Measurements from ENCODE around the gene ZNF718.
A peak's percentile ranks its signal among the peaks of the same experiment; 100 is the strongest.
"Not testable (repeated sequence)": the region's sequence is repeated elsewhere in the genome, so short reads cannot be mapped to it uniquely, and the experiment has no call there.

The ZNF718 gene

GRCh38 chr4:161496-162284, 37.4 kb downstream of the ZNF718 start:
- peak; percentile 19 for DNase-seq (ENCODE audit: low read depth)

DNA sequence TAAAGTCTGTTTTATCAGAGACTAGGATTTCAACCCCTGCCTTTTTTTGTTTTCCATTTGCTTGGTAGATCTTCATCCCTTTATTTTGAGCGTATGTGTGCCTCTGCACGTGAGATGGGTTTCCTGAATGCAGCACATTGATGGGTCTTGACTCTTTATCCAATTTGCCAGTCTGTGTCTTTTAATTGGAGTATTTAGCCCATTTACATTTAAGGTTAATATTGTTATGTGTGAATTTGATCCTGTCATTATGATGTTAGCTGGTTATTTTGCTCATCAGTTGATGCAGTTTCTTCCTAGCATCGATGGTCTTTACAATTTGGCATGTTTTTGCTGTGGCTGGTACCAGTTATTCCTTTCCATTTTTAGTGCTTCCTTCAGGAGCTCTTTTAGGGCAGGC, 45.3 kb downstream of the ZNF718 start:
- not testable (repeated sequence) for DNase-seq (ENCODE audit: low read depth)

DNA sequence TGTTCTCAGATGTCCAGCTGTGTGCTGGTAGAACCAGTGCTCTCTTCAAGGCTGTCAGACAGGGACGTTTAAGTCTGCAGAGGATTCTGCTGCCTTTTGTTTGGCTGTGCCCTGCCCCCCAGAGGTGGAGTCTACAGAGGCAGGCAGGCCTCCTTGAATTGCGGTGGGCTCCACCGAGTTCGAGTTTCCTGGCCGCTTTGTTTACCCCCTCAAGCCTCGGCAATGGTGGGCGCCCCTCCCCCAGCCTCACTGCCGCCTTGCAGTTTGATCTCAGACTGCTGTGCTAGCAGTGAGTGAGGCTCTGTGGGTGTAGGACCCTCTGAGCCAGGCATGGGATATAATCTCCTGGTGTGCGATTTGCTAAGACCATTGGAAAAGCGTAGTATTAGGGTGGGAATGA, 47.0 kb downstream of the ZNF718 start:
- DNase-seq (ENCODE audit: low read depth) = not testable (repeated sequence)

DNA sequence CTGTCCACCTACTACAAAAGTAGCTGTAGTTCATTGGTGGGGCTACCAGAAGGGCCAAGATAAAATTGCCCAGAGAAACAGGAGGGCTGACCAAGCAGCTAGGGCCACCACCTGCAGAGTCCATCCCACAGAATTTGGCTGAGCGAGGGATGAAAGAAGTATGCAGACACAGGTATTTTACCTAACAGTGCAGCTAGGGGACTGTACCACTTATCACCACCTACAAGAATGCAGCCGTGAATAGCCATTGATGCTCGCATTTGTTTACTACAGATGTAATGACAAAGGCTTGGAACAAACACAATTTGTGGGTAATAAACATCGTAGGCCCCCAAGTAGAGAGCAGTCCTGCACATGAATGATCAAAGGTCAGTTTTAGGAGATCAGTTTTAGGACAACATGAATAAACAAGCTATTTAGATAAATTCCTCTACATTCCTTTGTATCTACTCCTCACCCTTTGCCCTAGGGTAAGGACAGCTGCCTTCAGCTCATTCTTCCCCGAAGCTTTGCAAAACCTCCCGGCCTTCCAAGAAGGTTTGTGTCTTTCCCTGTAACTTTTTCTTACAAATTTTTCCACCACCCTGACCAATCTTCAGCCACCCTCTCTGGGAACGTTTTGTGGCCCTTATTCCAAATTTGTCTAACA, 49.5 kb downstream of the ZNF718 start:
- no peak for DNase-seq (ENCODE audit: low read depth)

DNA sequence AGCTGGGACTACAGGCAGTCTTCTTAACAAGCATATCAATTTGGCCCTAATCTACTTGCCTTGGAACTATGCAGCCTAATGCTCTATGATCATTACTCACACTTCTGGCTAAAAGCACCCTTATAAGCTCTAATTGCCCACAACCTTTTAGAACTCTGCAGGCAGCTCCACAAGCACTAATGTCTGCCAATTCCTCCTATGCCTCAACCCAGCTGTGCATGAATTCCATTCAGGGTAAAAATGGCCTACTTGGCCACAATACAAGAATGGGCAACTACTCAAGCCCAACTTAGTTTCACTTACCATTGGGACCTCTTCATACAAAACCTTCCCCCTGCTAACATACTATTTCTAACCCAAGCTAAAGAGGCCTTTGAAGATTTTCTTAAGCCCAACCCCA, 51.7 kb downstream of the ZNF718 start:
- DNase-seq (ENCODE audit: low read depth) = no peak

GRCh38 chr4:176995-177394, 52.7 kb downstream of the ZNF718 start:
- DNase-seq (ENCODE audit: low read depth) = no peak

DNA sequence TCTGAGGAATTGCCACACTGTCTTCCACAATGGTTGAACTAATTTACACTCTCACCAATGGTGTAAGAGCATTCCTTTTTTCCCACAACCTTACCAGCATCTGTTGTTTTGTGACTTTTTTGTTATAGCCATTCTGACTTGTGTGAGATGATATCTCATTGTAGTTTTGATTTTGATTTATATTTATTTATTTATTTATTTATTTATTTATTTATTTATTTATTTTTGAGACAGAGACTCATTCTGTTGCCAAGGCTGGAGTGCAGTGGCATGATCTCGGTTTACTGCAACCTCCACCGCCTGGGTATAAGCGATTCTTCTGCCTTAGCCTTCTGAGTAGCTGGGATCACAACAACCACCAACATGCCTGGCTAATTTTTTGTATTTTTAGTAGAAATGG, 57.9 kb downstream of the ZNF718 start:
- not testable (repeated sequence) for DNase-seq (ENCODE audit: low read depth)

- no peak for DNase-seq (ENCODE audit: low read depth)
Observed at GRCh38 chr4:188091-188490, 63.8 kb downstream of the ZNF718 start.

DNA sequence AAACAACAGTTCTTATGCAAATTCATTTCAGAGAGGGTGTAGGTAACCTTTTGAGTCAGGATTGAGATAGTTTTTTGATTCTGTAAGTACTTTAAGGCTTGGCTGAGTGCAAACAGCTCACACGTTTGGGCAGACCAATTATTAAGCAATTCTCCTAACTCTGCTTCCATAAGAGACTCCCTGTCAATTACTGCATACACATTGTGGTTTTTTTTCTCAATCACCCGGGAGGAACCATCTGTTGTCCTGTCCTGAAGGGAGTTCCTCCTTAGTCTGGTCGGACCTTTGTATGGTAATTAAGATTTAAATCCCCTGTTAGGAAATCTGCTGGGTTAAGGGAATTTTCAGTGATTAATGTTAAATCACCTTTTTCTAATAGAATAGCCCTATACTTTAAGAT, 70.9 kb downstream of the ZNF718 start:
- DNase-seq (ENCODE audit: low read depth) = not testable (repeated sequence)

GRCh38 chr4:200936-201335, 76.6 kb downstream of the ZNF718 start:
- no peak for DNase-seq (ENCODE audit: low read depth)

- not testable (repeated sequence) for DNase-seq (ENCODE audit: low read depth)
Observed at GRCh38 chr4:202822-203221, 78.5 kb downstream of the ZNF718 start.

GRCh38 chr4:205097-205756, 80.9 kb downstream of the ZNF718 start:
- no peak for DNase-seq (ENCODE audit: low read depth)

GRCh38 chr4:206054-206453, 81.8 kb downstream of the ZNF718 start:
- DNase-seq (ENCODE audit: low read depth) = no peak

DNA sequence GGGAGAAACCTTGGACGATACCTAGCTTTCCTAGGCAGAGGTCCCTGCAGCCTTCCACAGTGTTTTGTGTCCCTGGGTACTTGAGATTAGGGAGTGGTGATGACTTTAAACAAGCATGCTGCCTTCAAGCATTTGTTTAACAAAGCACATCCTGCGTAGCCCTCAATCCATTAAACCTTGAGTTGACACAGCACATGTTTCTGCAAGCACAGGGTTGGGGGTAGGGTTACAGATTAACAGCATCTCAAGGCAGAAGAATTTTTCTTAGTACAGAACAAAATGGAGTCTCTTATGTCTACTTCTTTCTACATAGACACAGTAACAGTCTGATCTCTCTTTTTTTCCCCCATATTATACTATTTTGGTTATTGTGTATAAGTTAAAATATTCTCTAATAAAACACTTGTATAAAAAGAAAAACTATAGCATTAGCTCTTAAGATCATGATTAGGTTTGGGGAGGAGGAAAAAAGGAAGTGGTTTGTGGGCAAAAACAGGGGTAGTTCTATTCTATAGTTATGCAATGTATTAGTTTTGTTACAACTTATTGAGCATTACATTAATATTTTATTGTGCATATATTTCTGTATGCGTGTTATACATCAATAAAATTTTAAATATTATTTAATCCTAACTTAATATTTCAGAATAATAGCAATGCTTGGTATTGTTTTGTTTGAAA, 84.3 kb downstream of the ZNF718 start:
- DNase-seq (ENCODE audit: low read depth) = not testable (repeated sequence)

DNA sequence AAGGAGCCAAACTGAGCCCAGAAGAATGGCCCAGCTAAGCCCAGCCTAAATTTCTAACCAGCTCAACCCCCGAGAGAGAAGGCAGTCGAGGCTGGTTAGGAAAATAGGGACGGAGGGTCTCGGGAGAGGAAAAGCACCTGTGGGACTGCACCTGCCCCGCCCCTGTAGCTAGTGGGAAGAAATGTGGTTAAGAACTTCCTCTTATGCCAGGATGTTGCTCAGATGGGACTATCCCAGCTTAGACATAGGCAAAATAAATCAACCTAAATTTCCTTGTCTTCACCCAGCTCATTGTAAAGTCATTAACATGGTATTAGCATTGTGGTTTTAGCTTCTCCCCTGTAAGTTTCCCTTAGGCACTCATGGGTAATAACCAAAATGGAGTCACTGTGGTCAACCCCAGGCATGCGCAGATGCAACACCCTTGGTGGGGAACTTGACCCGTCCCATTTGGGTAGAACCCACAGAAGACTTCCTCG, 86.8 kb downstream of the ZNF718 start:
- DNase-seq (ENCODE audit: low read depth) = no peak

GRCh38 chr4:212438-213188, 88.3 kb downstream of the ZNF718 start:
- peak; percentile 88 for DNase-seq (ENCODE audit: low read depth)

DNA sequence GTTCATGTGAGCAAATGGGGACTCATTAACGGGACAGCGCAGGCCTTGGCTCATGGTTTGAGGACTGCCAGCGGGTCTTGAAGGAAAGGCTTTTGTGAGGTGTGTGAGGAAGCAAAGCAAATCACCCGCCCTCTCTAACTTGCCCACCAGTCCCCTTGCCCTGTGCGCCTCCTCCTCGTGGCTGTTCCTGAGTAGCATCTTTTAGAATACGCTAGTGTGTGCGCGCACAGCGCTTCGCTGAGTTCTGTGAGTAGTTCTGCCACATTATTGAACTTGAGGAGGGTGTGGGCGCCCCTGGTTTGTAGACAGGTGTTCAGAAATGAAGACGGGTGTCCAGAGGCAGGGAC, 88.9 kb downstream of the ZNF718 start:
- peak; percentile 16 for DNase-seq (ENCODE audit: low read depth)

Measured in amniotic epithelial cell (primary cell).